Right lobe of liver (tissue), 4 donors: ENCODE measurements around the gene MYO1D.

Source experiments
- POLR2A ChIP-seq: fragments of 450-650 bp; IDR thresholded peaks from one replicate; pipeline ENCODE4 v1.6.1; 2017; ENCODE audit warnings: antibody characterized with exemption, mild to moderate bottlenecking
- TF ChIP-seq, protein P1 (sequence below), 4 donors: fragments of 200-600 bp in 3 of 4; fragments of 450-650 bp in 1 of 4; IDR thresholded peaks; one replicate each; pipeline versions ENCODE4 v1.5.1 to v1.8.0; 2016 to 2022; ENCODE audit warnings: antibody characterized with exemption in 4 of 4, mild to moderate bottlenecking in 2 of 4
- donor health status: DM: no; HTN: no; CAD: no.
- donor health status: DM: no; HTN: no; CAD: no.
- donor health status: DM: no; HTN: yes; CAD: no.

- TF ChIP-seq, protein P1, sequence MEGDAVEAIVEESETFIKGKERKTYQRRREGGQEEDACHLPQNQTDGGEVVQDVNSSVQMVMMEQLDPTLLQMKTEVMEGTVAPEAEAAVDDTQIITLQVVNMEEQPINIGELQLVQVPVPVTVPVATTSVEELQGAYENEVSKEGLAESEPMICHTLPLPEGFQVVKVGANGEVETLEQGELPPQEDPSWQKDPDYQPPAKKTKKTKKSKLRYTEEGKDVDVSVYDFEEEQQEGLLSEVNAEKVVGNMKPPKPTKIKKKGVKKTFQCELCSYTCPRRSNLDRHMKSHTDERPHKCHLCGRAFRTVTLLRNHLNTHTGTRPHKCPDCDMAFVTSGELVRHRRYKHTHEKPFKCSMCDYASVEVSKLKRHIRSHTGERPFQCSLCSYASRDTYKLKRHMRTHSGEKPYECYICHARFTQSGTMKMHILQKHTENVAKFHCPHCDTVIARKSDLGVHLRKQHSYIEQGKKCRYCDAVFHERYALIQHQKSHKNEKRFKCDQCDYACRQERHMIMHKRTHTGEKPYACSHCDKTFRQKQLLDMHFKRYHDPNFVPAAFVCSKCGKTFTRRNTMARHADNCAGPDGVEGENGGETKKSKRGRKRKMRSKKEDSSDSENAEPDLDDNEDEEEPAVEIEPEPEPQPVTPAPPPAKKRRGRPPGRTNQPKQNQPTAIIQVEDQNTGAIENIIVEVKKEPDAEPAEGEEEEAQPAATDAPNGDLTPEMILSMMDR (IDR thresholded peaks at IDR 0.05) = no peak
- no peak for TF ChIP-seq POLR2A
Measured at GRCh38 chr17:32520737-32521404, 356.1 kb downstream of the MYO1D start.
